Measurements from ENCODE around the gene MOSMO.
"Not testable (repeated sequence)": the region's sequence is repeated elsewhere in the genome, so short reads cannot be mapped to it uniquely, and the experiment has no call there.

Gene MOSMO

DNA sequence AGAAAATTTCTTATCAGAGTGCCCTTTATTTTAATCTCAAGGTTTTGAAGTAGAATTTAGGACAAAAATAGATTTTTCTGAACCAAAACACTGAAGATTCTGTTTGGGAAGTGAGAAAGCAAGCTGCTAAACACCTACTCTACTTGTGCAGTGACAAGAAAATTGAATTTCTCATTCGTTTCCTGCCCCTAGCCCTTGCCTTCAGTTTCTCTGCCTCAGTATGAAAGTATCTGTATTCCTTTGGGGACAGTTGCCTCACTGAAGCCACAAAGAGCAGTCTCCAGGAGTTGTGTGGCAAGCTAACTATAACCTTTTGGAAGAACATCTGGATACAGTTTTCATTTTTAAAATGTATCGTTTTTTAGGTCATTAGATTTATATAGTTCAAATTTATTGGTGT is 19.7 kb downstream of the MOSMO start:
- TF ChIP-seq, protein P1, sequence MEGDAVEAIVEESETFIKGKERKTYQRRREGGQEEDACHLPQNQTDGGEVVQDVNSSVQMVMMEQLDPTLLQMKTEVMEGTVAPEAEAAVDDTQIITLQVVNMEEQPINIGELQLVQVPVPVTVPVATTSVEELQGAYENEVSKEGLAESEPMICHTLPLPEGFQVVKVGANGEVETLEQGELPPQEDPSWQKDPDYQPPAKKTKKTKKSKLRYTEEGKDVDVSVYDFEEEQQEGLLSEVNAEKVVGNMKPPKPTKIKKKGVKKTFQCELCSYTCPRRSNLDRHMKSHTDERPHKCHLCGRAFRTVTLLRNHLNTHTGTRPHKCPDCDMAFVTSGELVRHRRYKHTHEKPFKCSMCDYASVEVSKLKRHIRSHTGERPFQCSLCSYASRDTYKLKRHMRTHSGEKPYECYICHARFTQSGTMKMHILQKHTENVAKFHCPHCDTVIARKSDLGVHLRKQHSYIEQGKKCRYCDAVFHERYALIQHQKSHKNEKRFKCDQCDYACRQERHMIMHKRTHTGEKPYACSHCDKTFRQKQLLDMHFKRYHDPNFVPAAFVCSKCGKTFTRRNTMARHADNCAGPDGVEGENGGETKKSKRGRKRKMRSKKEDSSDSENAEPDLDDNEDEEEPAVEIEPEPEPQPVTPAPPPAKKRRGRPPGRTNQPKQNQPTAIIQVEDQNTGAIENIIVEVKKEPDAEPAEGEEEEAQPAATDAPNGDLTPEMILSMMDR (IDR thresholded peaks at IDR 0.05; ENCODE audit: extremely low read depth, insufficient read depth, missing control alignments), result no peak
- no peak for DNase-seq (ENCODE audit: low spot score)
- in situ Hi-C loops (cut with MboI; ENCODE audit: low pct_unique_long_range_greater_than_20kb, low sequenced_read_pairs, unreplicated experiment), result no loop called here

DNA sequence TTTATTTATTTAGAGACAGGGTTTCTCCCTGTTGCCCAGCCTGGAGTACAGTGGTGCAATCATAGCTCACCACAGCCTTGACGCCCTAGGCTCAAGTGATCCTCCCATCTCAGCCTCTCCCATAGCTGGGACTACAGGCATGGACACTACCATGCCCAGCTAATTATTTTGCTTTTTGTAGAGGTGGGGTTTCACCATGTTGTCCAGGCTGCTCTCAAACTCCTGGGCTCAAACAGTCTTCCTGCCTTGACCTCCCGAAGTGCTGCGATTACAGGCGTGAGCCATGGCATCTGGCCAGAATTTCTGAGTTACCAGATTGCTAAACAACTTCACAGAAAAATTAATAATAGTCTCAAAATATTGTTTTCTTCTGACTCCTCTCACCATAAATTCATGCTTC is 21.7 kb downstream of the MOSMO start:
- in situ Hi-C loops (cut with MboI; ENCODE audit: low pct_unique_long_range_greater_than_20kb, low sequenced_read_pairs, unreplicated experiment), result no loop called here
- TF ChIP-seq, protein P1 (IDR thresholded peaks at IDR 0.05; ENCODE audit: extremely low read depth, insufficient read depth, missing control alignments), result no peak
- DNase-seq (ENCODE audit: low spot score), result no peak

GRCh38 chr16:22030087-22030812 is 22.3 kb downstream of the MOSMO start:
- in situ Hi-C loops (cut with MboI; ENCODE audit: low pct_unique_long_range_greater_than_20kb, low sequenced_read_pairs, unreplicated experiment), result no loop called here

DNA sequence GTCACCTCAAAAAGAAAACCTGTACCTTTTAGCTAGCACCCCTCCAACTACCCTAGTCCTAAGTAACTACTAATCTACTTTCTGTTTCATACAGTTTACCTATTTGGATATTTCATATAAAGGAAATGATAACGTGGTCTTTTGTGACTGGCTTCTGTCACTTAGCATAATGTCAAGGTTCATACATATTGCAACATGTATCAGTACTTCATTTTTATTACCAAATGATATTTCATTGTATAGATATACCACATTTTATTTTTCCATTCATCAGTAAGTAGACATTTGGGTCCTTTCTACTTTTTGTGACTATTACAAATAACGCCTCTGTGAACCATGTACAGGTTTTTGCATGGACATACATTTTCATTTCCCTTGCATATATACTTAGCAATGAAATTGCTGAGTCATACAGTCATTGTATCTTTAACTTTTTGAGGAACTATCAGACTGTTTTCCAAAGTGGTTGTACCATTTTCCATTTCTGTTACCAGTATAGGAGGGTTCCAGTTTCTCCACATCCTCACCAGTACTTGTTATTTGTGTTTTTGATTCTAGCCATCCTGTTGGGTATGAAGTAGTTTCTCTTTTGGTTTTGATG is 23.7 kb downstream of the MOSMO start:
- DNase-seq (ENCODE audit: low spot score), result no peak
- TF ChIP-seq, protein P1 (IDR thresholded peaks at IDR 0.05; ENCODE audit: extremely low read depth, insufficient read depth, missing control alignments), result no peak
- in situ Hi-C loops (cut with MboI; ENCODE audit: low pct_unique_long_range_greater_than_20kb, low sequenced_read_pairs, unreplicated experiment), result no loop called here

More at GRCh38 chr16:22030087-22030812, 22.3 kb downstream of the MOSMO start:
- no peak for DNase-seq (ENCODE audit: low spot score)
- TF ChIP-seq, protein P1 (IDR thresholded peaks at IDR 0.05; ENCODE audit: extremely low read depth, insufficient read depth, missing control alignments), result no peak

- TF ChIP-seq, protein P1 (IDR thresholded peaks at IDR 0.05; ENCODE audit: extremely low read depth, insufficient read depth, missing control alignments), result no peak
- in situ Hi-C loops (cut with MboI; ENCODE audit: low pct_unique_long_range_greater_than_20kb, low sequenced_read_pairs, unreplicated experiment), result no loop called here
- no peak for DNase-seq (ENCODE audit: low spot score)
Observed at GRCh38 chr16:22034503-22034902, 26.6 kb downstream of the MOSMO start.

GRCh38 chr16:22035153-22035552 is 27.2 kb downstream of the MOSMO start:
- DNase-seq (ENCODE audit: low spot score), result peak; percentile 34
- in situ Hi-C loops (cut with MboI; ENCODE audit: low pct_unique_long_range_greater_than_20kb, low sequenced_read_pairs, unreplicated experiment), result no loop called here
- TF ChIP-seq, protein P1 (IDR thresholded peaks at IDR 0.05; ENCODE audit: extremely low read depth, insufficient read depth, missing control alignments), result no peak

- in situ Hi-C loops (cut with MboI; ENCODE audit: low pct_unique_long_range_greater_than_20kb, low sequenced_read_pairs, unreplicated experiment); DNase-seq (ENCODE audit: low spot score): not testable (repeated sequence)
Observed at GRCh38 chr16:22043882-22044281, 36.0 kb downstream of the MOSMO start.

DNA sequence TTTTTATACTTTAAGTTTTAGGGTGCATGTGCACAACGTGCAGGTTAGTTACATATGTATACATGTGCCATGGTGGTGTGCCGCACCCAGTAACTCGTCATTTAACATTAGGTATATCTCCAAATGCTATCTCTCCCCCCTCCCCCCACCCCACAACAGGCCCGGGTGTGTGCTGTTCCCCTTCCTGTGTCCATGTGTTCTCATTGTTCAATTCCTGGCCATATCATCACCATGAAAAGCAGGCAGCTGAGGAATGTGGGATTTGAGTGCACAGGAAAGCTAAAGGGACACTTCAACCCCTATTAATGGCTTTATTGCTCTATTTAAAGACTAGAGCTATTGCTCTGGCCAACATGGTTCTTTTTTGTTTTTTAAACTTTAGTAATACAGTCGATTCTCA is 38.0 kb downstream of the MOSMO start:
- in situ Hi-C loops (cut with MboI; ENCODE audit: low pct_unique_long_range_greater_than_20kb, low sequenced_read_pairs, unreplicated experiment); DNase-seq (ENCODE audit: low spot score): not testable (repeated sequence)
